ENCODE results near the gene AMY1C.
"Not testable (repeated sequence)": the region's sequence is repeated elsewhere in the genome, so short reads cannot be mapped to it uniquely, and the experiment has no call there.

AMY1C gene

DNA sequence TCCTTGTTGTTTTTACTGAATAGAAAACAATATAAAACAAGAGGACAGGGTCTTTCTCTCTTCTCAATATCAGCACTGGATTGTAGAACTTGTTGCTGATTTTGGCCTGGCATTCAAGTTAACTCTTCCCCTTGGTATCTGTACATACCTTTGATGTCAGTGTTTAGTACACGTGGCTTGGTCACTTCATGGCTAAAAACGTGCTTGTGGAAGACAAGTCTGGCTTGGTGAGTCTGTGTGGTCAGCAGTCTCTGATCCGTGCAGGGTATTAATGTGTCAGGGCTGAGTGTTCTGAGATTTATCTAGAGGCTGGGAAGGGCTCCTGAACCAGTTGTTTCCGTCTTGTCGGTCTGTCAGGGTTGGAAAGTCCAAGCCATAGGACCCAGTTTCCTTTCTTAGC, at the start of gene AMY1C:
Gene AMY1C (plus strand): TSS at position 301 of the 400 bp plus-strand sequence. CDS start 572 bp downstream, outside the sequence.
- DNase-seq (ENCODE audit: low read depth in 1 of 2, low spot score in 1 of 2): not testable (repeated sequence)

DNA sequence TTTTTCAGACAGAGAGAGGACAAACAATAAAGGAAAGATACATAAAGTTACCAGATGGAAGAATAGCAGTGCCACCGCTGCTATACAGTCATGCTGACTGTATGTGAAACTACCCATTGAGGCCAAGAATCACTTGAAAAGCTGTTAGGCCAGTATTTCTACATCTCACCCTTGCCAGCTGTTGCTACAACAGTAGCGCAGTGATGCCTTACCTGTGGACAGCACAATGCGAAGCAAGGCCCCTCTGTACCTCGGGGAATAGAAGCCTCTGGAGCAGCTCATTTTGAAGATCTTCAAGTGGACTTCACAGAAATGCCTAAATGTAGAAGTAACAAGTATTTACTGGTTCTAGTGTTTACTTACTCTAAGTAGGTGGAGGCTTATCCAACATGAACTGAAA, 49.0 kb upstream of the AMY1C start:
- not testable (repeated sequence) for DNase-seq (ENCODE audit: low read depth in 1 of 2, low spot score in 1 of 2)

DNA sequence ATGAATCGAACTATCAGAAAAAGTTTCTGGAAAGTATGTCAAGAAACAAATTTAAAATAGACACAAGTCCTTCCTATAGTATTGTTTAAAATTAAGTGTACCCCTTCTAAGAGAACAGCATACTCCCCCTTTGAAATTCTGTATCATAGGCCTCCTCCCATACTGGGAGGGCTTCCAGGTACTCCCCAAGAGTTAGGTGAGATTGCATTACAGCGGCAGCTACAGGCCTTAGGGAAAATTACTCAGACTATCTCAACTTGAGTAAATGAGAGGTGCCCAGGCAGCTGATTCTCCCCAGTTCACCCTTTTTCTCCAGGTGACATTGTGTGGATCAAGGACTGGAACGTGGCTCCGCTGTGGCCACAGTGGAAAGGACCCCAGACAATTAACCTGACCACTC, 48.4 kb upstream of the AMY1C start:
- DNase-seq (ENCODE audit: low read depth in 1 of 2, low spot score in 1 of 2): not testable (repeated sequence)

DNA sequence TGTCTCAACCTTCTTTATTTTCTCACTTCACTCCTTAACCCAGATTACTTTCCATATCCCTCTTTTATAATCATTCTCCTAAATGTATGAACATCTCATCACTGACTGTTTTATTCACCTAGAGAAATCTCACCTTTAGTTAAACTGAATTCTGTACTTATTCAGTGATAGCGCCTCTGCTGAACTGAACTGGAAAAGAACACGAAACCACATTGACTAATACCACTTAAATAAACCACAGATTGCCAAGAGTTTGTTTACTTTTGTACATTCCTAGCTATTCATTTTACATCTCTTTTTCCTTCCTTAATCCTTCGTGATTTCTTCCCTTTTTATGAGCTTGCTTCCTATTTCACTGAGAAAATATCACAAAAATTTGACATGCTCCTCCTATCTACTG, 42.0 kb upstream of the AMY1C start:
- not testable (repeated sequence) for DNase-seq (ENCODE audit: low read depth in 1 of 2, low spot score in 1 of 2)

DNA sequence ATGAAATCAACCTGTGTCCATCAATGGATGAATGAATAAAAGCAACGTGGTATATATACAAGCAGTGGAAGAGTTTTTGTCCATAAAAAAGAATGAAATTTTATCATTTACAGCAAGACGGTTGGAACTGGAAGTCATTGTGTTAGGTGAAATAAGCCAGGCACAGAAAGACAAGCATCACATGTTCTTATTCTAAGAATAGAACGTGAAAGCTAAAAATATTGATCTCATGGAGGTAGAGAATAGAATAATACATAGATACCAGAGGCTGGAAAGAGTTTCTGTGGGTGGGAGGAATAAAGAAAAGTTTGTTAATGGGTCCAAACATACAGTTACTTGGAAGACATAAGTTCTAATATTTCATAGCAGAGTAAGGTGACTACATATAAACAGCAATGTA, 39.3 kb upstream of the AMY1C start:
- not testable (repeated sequence) for DNase-seq (ENCODE audit: low read depth in 1 of 2, low spot score in 1 of 2)

DNA sequence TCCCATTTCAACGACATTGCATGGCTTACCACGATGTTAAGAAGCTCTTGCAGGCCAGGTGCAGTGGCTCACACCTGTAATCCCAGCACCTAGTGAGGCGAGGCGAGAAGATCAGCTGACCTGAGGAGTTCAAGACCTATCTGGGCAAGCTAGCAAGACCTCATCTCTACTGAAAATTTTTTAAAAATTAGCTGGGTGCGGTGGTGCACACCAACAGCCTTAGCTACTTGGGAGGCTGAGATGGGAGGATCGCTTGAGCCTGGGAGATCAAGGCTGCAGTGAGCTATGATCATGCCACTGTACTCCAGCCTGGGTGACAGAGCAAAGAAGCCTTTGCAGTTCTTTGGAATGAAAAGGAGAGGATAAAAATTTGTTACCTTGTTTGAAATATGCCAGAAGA, 32.3 kb upstream of the AMY1C start:
- DNase-seq (ENCODE audit: low read depth in 1 of 2, low spot score in 1 of 2): not testable (repeated sequence)

DNA sequence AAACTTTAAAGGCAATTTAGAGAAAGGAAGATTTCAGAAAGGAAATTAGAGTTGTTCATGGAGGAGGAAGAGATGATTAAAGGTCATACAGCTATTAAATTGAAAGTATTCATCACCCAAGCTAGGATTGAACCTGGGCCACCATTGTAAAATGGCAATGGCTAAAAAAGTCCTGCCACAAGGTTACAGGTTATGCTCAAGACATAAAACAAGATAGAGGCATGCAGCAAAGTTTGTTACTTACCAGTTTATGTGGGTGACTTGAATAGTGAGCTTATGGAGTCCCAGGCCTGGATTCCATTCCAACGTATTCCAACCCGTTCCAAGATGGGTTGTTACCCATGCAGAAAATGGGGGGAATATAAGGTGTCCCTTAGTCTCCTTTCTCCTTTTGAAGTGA, 28.2 kb upstream of the AMY1C start:
- not testable (repeated sequence) for DNase-seq (ENCODE audit: low read depth in 1 of 2, low spot score in 1 of 2)

DNA sequence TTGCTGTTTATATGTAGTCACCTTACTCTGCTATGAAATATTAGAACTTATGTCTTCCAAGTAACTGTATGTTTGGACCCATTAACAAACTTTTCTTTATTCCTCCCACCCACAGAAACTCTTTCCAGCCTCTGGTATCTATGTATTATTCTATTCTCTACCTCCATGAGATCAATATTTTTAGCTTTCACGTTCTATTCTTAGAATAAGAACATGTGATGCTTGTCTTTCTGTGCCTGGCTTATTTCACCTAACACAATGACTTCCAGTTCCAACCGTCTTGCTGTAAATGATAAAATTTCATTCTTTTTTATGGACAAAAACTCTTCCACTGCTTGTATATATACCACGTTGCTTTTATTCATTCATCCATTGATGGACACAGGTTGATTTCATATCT, 14.4 kb upstream of the AMY1C start:
- DNase-seq (ENCODE audit: low read depth in 1 of 2, low spot score in 1 of 2): not testable (repeated sequence)

DNA sequence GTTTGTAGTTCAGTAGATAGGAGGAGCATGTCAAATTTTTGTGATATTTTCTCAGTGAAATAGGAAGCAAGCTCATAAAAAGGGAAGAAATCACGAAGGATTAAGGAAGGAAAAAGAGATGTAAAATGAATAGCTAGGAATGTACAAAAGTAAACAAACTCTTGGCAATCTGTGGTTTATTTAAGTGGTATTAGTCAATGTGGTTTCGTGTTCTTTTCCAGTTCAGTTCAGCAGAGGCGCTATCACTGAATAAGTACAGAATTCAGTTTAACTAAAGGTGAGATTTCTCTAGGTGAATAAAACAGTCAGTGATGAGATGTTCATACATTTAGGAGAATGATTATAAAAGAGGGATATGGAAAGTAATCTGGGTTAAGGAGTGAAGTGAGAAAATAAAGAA, 11.7 kb upstream of the AMY1C start:
- DNase-seq (ENCODE audit: low read depth in 1 of 2, low spot score in 1 of 2): not testable (repeated sequence)

DNA sequence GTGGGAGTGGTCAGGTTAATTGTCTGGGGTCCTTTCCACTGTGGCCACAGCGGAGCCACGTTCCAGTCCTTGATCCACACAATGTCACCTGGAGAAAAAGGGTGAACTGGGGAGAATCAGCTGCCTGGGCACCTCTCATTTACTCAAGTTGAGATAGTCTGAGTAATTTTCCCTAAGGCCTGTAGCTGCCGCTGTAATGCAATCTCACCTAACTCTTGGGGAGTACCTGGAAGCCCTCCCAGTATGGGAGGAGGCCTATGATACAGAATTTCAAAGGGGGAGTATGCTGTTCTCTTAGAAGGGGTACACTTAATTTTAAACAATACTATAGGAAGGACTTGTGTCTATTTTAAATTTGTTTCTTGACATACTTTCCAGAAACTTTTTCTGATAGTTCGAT, 5.2 kb upstream of the AMY1C start:
- not testable (repeated sequence) for DNase-seq (ENCODE audit: low read depth in 1 of 2, low spot score in 1 of 2)

DNA sequence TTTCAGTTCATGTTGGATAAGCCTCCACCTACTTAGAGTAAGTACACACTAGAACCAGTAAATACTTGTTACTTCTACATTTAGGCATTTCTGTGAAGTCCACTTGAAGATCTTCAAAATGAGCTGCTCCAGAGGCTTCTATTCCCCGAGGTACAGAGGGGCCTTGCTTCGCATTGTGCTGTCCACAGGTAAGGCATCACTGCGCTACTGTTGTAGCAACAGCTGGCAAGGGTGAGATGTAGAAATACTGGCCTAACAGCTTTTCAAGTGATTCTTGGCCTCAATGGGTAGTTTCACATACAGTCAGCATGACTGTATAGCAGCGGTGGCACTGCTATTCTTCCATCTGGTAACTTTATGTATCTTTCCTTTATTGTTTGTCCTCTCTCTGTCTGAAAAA, 4.7 kb upstream of the AMY1C start:
- not testable (repeated sequence) for DNase-seq (ENCODE audit: low read depth in 1 of 2, low spot score in 1 of 2)

DNA sequence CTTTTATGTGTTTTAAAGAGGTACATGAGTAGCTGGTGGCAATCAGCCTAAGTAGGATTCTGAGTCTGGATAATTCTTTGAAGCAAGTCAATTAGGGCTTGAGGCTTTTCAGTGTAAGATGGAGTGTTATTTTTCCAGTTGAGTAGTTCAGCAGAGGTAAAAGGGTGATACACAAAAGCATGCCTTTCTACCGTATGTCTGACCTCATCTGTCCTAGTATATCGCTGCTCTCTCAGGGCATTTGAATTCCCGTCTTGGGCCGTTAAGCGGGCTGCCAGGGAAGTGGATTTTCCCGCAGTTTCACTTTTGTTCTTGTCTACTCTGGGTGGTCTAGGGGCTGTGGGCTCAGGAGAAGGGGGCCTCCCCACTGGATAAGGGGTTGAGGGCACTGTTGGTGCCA, 1.4 kb upstream of the AMY1C start:
- DNase-seq (ENCODE audit: low read depth in 1 of 2, low spot score in 1 of 2): not testable (repeated sequence)

DNA sequence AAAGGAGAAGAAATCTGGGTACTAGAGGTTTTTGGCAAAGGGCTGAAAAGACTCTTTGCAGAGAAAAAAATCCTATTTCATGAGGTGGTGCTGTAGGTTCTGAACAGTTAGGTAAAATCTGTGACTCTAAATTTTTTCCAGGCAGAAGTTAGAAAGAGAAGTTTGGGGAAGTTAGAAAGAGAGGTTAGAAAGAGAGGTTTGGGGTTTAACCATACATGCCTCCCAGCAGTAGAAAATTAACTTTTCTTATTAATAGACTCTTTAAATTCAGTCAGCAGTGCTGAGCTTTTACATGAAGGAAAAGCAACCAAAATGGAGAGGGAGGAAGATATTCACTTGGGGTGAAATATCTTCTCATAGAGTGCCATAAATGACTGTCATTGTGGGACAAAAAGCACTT, 12.2 kb downstream of the AMY1C start:
- no peak for DNase-seq (ENCODE audit: low read depth in 1 of 2, low spot score in 1 of 2)

DNA sequence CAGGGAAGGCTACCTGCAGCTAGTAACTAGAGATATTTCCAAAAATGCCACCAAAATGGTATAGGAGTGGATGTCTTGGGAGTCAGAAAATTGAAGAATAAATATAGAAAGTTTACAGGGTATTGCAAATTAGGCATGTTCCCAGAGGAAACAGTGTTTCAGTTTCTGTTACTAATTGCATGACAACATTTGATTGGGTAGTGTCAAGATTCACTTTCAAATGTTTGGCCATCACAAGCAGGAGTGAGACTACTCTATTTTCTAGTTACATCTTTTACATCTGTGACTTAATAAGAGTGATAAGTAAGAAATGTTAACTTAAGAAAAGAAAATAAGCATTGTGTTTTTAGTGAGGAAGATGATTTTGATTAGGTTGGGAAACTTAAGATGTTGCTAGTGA, 30.2 kb downstream of the AMY1C start:
- no peak for DNase-seq (ENCODE audit: low read depth in 1 of 2, low spot score in 1 of 2)

DNA sequence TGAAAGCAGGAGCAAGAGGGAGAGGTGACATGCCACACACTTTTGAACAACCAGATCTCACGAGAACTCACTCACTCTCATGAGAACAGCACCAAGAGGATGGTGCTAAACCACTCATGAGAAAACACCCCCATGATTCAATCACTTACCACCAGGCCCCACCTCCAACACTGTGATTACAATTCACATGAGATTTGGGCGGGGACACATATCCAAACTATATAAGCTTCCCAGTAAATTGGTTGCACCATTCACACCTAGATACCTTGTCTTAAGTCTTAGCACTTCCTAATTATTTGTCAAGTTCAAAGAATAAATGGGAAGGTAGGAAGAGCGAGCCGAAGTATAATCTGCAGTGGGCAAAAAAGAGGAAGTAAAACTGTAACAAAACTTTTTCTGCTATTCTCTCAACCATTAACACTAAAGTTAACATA, 34.3 kb downstream of the AMY1C start:
- no peak for DNase-seq (ENCODE audit: low read depth in 1 of 2, low spot score in 1 of 2)

DNA sequence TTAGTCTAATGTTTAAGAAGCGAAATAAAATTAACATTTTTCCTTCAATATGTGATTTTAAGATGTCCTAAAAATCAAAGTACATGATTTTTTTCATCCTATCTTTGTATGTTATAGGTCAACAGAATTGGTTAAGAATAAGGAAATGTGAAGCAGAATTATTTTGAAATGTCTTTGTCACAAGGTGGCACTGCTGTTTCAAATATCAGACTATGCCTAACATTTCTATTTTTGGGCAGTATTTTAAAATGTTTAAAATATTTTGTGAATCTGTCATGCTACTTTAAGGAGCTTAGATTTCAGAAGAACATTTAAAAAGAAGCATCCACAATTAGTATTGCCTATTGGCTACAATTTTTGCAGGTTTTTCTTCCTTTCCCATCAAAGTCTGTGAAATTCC, 38.7 kb downstream of the AMY1C start:
- DNase-seq (ENCODE audit: low read depth in 1 of 2, low spot score in 1 of 2): no peak

DNA sequence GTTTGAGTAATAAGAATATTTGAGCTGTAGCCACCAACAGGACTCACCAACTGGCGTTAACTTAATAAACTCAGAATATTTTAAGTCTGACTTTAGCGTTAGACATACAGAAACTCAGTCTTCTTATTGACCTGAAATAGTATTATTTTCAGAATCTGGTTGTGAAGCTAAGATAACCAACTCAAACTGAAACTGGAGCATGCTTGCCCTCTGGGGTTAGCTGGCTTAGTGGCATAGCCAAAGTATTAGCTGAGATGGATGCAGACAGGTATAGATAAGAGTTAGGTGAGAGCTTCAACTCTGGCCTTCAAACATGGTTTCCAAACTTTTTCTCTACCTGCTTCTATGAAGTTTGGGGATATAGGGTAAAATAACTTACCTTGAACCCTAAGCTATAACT, 40.5 kb downstream of the AMY1C start:
- DNase-seq (ENCODE audit: low read depth in 1 of 2, low spot score in 1 of 2): no peak

Data from activated CD4-positive, alpha-beta T cell treated with anti-CD3 and anti-CD28 coated beads, Interleukin-2, amount 50 U/mL, for 24 hours (primary cell).